Bone marrow (tissue), 2 donors: ENCODE results near the gene GDI2.
"Not testable (repeated sequence)": the region's sequence is repeated elsewhere in the genome, so short reads cannot be mapped to it uniquely, and the experiment has no call there.

Experiments
- DNase-seq, 2 donors: peaks; one replicate each; lab custom pipeline; 2025; lab: John Stamatoyannopoulos, UW

GDI2 gene

DNA sequence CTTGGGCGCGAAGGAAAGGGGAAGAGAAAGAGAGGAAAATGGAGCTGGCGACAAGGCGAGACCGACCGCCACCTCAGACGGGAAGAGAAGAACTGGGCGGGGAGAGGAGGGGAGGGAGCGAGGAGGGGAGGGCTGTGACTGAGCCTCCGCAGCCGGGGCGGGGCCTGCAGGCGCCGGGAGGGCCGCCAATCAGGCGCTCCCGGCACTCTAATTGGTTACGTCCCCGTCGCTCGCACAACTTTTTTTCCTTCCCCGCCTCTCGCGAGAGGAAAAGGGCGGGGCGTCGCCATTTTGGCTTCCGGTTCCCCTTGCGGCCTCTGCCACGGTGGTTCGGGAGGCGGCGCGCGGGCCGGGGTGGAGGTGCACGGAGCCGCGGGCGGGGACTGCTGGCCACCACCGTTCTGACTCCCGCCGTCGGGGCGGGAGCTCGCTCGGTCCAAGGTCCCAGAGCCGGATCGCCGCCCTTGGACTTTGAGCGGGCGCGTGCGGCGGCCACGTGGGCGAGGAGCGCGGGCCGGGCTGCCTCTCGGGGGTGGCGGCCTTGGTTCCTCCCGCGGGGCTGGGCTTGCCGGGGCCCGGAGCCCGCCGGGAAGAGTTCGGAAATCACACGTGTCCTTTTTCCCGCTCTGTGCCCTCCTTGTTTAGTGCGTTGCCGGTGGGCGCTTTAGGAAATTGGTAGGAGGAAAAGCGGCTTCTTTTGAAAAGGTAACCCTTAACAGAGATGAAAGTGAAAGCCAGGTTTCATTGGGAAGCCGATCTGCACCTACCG is at the start of gene GDI2:
Gene GDI2, minus strand, starts transcription at position 94 of the 769 bp plus-strand sequence. CDS start 176 bp downstream, outside the sequence.
- peak; percentile 91 to 96 for DNase-seq

GRCh38 chr10:5862360-5862961 is 49.2 kb upstream of the GDI2 start:
- no peak for DNase-seq

DNA sequence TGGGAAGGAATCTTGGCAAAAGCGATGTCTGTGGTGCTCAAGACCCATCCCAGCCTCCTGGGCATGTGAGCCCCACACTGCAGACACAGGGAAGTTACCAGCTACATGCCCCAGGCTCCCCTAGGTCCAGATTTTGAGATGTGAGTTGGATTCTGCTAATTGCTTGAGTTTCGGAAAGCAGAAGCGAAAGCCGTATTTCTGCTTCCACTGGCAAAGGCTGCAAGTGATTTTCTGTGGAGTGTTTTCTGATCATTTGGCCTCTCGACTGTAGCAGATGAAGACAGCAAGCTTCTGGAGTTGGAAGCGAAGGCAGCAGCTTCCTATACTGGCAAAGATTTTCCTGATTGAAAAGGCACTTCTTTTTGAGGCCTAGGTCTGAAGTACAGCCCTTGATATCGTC is 46.8 kb upstream of the GDI2 start:
- DNase-seq: no peak

GRCh38 chr10:5858811-5859210 is 45.6 kb upstream of the GDI2 start:
- DNase-seq: no peak

DNA sequence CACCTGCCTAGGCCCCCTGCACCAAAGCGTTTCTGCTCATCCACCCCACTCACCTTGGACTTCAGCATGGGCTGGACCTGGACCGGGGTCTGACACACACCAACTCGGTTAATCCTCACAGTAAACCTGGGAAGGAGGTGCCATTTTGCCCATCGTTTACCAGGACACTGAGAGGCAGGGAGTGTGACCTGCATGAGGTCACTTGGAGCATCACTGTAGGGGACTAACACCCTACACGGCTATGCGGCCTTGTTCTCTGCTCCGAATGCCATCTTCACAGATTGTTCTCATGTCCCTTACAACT is 43.4 kb upstream of the GDI2 start:
- no peak for DNase-seq

DNA sequence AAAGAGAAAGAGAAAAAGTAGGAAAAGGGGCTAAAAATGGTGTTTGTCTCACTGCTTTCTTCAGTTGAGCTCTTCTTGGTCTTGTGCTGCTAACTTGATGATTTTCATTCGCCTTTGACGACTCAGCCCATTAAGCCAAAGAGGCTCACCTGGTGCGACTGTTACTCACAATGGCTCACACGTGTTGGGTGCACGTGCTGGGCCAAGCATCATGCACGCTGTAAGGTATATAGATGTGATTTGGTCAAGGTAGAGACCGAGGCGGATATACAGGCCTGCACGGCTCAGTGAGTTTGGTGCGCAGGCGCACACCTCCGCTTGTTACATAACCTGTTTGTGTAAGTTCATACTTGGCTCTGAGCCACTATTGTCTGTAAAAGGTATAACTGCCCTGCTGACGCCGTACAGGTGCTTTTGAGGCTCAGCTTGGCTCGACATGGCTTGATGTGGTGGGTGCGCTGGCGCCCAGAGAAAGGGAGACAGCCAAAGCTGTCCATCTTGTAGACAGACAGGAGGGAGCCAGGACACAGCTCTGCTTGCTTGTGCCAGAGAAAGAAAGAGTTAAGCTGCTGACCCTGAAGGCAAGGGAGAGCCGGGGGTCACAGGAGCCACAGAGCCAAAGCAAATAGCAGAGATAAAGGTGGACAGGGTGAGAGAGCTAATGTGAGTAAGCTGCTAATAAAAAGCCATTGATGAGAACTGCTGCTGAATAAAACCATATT is 42.9 kb upstream of the GDI2 start:
- DNase-seq: no peak

DNA sequence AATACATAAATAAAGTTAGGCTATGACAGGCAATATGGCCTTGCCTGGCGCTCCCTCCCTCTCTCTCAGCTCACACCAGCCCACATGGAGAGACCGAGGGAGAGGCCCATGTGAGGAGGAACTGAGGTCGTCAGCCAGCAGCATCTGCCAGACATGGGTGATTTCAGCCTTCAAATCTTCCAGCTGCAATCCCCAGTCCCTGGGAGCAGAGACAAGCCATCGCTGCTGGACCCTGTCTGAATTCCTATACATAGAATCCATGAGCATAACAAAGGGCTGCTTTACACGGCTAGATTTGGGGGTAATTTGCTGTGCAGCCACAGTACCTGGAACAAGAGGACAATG is 40.9 kb upstream of the GDI2 start:
- DNase-seq: no peak

GRCh38 chr10:5846667-5847066 is 33.4 kb upstream of the GDI2 start:
- DNase-seq: not testable (repeated sequence)

DNA sequence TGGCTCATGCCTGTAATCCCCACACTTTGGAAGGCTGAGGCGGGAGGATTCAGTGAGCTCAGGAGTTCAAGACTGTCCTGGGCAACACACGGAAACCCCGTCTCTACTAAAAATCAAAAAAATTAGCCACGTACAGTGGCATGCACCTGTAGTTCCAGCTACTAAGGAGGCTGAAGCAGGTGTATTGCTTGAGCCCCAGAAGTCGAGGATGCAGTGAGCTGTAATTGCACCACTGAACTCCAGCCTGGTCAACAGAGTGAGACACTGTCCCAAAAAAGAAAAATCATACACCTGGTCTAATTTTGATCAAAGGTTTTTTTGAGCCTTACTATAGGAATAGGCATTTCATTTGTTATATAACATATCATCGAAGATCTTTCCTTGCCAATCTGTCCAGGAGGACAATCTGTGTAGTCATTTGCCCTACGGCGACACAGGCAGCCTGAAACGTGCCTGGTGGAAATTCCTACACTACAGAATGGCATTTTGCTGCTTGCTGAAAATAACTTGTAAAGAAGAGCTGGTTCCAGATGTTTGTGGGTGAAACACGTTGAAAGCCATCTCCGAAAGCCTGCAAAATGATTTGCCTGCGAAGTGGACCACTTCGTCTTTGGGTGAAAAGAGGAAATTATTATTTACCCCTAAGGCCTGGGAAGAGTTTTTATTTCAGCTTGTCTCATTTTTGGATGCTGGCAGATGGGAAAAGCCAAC is 31.3 kb upstream of the GDI2 start:
- no peak for DNase-seq

DNA sequence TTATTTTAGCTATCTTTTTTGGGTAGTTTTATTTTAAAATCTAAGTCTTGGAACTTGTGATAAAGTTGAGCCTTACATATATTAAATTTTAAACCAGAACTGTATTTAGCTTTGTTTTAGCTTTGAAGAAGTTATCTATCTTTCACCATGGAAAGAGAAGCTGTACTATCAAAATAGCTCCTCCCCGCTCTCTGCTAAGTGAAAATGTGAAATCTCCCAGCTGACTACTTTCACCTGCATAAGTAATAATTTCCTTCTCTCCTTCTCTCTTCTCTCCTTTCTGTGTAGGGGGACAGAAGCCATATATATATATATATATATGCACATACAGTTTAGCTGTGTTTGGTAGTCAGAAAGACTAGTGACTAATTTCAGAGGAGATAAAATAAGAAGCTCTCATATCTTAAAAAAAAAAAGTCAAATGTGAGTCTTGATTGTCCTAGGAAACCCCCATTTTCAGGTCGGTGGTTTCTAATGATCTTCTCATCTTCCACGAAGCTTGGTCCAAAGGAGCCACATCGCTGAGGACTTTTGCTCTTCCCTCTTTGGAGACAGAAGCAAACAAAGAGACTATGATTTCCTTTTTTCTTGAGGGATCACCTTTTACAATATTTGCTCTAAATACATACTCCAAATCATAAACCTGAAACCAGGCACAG is 30.6 kb upstream of the GDI2 start:
- DNase-seq: no peak

GRCh38 chr10:5841965-5842364 is 28.7 kb upstream of the GDI2 start:
- no peak for DNase-seq

DNA sequence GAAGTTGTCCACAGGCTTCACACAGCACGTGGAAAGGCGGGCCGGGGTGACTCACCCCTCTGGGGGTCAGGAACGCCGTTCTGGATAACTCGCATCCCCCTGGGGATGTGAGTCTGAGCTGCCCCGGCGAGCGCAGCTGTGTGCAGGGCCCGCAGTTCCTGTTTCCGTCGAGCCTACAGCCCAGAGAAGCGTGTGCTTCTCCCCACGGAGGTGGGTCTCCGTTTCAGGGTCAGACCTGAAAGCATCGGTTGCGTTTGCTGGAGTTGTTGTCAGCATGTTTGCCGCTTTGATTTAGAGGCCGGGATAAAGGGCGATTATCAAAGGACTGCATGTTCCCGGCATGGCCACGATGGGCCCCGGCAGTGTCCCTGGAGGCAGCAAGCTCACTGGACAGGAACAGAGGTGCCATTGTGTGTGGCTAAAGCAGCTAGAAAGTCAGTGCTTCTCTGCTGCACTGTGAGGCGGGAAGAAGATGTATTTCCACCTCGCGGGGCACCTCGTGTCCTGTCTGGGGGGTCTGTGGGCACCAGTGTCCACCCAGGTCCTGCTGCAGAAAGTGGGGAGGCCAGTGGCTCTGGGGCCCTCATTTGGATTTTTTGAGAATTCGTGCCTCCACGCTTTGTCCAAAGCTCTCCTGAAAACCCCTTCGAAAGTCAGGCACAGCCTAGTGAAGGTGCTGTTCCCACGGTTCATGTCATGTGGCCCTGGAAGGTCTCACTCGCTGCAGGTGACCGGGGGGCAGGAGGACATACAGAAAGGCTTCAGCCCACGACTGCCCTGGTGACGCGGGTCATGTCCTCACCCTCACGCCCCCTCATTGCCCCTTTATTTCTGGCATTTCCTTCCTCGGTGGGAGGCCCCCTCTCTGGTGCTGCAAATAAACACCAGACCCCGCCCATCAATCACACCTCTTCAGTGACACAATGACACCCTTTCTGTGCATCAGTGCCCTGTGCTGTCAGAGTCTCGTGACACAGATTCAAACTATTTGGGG is 27.4 kb upstream of the GDI2 start:
- DNase-seq: peak in 1 of 2 donors; percentile 15

DNA sequence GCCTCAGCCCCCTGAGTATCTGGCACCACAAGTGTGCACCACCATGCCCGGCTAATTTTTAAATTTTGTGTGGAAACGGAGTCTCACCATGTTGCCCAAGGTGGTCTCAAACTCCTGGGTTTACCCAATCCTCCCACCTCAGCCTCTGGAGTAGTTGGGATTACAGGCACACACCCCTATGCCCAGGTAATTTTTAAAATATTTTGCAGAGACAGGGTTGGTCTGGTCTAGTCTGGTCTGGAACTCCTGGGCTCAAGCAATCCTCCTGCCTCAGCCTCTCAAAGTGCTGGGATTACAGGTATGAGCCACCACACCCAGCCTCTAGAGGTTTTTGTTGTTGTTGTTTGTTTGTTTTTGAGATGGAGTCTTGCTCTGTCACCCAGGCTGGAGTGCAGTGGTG is 22.9 kb upstream of the GDI2 start:
- not testable (repeated sequence) for DNase-seq

GRCh38 chr10:5835446-5836095 is 22.3 kb upstream of the GDI2 start:
- DNase-seq: no peak

DNA sequence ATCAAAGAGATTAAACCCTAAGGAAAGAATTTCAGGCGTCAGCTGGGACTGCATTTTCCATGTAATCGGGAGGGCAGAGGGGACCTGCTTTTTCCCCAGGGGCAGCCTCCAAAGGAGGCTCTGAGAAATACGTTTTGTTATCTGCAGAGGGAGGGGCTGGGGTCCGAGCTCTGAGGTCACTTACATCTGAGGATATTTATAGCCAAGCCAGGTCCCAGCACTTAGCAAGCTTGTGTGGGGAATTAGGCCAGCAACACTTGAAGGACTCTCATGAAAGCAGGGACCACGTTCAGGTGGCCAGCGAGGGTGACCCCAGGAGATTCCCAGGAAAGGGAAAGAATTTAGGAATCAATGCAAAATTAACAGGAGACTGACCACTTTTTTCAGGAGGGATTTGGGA is 20.6 kb upstream of the GDI2 start:
- DNase-seq: no peak

DNA sequence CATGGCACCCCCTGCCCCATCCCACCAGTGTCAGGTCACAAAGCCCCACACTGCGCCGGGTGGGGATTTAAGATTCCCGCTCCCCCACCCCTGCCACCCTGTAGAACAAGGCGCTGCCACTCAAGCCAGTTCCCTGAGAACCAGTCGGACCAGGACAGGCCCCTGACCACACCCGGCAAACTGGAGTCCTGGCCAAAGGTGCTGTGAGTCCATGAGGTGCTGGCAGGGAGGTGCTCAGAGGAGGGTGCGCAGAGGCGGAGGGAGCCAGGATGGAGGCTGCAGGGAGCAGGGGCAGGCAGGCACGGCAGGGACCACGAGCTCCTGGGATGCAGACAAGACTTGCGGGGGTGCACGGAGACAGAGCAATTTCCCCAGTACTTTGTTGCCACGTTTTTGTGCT is 19.7 kb upstream of the GDI2 start:
- DNase-seq: no peak

DNA sequence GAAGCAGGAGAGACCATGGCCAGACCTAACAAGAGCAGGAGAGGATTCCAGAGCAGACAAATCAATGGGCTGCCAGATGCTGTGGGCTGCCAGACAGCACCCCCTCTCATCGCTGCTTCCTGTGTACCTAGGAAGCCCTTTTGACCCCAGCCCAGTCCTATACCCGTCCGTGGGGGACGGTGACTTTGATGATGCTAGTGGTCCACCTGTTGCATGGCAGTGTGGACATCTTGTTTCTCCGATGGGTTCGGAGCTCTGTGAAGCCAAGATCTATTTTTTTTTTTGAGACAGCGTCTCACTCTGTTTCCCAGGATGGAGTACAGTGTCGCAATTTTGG is 18.2 kb upstream of the GDI2 start:
- no peak for DNase-seq

DNA sequence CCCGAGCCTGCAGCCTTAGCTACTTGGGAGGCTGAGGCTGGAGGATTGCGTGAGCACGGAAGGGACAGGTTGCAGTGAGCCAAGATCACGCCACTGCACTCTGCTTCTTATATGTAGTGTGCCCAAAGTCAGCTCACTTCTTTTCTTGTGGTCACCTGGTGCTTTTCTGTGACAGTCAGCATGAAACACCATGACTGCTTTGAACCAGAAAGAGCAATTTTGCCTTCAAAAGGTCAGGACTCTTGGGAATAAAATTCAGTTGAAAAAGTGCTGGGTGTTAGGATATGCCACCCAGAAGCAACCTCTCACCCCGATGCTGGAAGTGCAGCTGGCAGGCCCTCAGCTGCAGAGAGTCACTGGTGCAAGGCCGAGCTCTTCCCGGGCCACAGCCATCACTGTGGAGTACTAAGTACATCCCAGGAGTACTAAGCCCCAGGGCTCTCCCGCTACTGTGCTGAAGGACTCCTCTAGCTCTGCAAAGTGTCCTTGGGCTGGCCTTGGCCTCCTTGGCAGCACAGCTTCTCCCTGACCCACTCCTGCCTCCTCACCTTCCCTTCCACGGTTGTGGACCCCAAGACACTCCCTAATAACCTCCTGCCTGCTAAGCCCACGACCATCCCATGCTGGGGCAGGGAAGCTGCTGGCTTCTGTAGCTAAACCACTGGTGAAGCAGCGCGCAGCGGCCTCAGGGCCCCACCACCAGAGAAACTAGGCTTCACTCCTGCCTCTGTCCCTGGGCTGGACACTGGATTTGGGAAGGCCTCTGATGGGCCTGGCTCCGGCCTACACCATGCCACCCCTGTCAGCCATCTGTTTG is 17.6 kb upstream of the GDI2 start:
- DNase-seq: no peak

GRCh38 chr10:5829267-5829666 is 16.0 kb upstream of the GDI2 start:
- no peak for DNase-seq

DNA sequence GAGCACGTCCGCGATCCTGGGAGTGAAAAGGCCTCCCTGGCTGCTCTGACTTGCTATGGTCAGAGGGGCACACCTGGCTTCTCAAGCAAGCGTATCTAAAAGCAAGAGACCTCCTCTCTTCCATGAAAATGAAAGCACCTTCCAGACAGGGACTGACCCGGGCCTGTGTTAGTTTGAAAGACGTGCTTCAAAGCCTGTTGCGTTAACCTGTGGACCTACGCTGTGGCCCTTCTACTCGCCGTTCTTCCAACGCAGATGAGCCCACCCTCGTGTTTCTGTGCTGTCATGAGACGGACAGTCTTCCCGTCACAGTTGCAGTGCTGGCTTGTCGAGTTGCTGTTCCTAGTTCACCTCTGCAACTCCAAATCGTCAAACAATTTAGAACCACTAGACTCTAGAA is 15.5 kb upstream of the GDI2 start:
- no peak for DNase-seq
